Measurements from ENCODE around the gene TCF4.
A peak's percentile ranks its signal among the peaks of the same experiment; 100 is the strongest.

TCF4 gene

DNA sequence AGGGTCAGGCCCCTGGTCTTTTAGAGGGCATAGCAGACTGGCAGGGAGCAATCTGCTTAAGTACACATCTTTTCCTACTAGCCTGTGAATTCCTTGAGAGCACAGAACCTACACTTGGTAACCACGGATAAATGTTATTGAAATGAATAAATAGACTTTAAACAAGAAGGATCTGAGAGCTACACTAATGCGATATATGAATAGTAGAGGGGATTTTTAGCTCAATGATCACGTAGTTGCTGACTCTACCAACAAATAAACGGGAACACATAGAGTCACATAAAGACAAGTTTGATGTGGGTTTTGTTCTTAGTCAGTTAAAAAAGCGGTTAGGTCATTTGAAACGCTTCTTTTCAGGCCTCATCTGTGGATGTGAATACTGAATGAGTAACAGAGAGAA is 338.4 kb downstream of the TCF4 start:
- no peak for DNase-seq

DNA sequence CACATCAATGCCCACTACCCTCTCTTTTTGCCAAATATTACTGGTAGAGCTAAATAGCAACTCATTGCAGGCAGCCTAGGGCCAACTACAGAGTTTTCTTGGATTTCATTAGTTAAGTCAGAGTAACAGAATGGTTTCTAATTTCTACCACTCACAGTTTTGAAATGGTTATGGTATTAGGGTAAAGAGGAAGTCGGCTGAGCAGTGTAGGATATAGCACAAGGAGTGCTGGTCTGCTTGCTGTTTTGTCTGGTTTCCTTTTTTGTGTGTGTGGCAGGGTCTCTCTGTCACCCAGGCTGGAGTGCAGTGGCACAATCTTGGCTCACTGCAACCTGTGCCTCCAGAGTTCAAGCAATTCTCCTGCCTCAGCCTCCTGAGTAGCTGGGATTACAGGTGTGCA is 339.5 kb downstream of the TCF4 start:
- no peak for DNase-seq

DNA sequence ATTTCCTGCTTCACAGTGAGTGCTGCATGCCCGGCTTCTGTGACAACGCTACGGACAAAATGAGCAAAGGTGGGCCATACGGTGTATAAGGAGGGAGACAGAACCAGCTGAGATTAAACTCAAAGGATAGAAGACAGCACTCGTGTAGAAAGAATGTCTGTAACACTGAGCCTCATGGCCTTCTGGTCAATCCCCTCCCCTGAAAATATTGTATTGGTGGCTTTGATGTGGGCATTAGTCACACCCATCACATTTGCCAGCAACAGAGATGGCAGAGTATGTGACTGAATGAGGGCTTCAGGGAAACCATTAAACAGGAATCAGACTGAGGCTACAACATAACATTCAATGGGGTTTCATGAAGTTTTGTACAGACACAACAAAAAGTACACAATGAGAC is 341.0 kb downstream of the TCF4 start:
- no peak for DNase-seq

DNA sequence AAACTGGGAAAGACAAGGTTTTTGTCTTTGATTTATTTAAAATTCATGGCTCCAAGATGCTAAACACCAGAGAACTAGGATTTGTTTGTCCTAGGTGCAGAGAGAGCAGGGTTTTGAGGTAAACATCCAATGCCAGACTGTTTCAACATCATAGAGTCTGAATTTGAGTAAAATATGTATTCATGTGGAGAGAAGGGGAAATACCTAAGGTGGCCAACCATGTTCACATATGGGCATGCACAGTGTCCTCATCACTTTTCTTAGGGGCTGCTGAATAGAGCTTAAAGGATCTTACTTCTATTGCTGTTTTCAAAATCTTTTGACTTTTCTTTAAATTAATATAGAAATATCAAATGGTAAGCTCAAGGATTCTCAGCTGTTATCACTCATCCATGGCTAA is 341.7 kb downstream of the TCF4 start:
- no peak for DNase-seq

DNA sequence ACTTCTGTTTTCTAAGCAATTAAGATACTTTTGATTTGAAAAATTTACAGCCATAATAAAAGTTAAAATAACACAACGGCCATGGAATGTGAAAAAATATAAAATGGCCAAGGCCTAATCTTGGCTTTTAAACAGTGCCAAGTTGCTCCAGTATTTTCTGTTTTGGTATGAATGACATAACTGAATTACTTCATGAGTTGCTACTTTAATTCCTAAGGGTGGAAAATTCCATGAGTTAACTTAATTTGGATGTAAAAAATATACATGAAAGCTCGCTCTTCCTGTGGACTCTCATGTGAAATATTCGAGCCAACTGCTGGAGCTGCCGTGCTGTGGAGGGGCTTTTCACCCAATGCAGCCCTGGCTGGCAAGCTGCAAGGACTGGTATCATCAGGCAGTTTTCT is 342.8 kb downstream of the TCF4 start:
- DNase-seq = no peak

DNA sequence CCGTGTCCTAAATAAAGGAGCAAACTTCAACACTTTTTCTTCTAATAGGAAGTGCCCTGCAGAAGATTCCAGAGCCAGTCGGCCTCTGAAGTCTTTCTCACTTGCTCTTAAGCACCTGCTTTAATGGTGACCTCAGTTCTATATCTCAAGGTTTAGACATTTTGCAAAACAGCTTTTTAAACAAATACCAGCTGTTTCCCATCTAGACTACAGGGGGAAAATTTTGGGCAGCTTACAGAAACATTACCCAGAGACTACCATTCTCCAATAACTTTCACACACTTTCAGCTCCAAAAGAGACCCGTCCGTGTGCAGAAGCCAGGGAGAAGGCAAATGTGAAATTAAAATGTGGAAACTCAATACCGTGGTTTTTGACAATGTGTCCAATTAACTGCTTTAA is 343.4 kb downstream of the TCF4 start:
- peak; percentile 18 for DNase-seq

DNA sequence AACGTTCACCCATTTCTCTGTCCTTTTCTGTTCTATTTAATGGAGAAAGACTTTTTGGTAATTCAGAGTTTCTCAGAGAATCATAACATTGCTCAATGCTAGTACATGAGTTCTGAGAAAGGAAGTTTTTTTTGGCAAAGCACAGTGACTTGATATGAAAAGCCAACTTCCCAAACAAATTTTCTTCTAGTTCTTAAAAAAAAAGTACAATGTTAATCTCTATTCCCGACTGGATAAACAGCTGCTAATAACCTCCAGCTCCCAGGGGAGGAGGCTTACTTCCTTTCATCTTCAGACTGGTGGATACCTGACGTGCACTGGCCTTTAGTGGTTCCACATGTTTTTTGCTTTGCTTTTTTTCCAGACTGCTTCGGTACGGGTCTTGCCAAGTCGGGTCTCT is 344.1 kb downstream of the TCF4 start:
- no peak for DNase-seq

DNA sequence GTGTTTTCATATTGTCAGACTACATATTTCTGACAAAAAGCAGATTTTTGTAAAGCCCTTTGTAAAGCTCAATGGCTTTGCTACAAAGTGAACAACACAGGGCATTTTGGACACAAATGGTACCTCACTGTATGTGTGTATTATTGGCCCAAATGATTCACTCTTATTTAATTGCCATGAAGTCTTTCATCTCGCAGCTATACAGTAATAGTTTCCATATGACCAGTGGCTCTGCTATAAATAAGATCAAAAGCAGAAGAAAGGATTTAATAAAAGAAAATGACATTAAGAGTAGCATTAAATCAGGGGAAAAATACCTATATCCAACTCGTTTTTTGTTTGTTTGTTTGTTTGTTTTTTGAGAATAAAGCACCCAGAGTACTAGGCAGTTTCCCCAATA is 344.7 kb downstream of the TCF4 start:
- DNase-seq = no peak

DNA sequence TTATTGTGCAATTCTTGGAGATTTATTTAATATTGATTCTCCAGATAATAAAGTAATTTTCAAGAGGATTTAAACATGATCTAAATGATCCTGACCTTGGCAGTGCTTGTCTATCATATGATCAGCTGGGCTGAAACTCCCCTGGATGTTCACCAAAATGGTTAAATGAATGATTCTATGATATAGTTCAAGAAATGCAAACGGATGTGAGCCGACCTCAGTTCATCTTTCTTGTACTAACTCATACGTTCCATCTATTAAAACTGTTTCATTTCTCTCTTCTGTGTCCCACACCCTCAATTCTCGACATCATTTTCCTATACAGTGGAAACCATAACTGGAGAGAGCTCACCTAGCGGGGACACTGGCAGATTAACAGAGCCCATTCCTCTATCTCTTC is 347.0 kb downstream of the TCF4 start:
- DNase-seq = no peak

DNA sequence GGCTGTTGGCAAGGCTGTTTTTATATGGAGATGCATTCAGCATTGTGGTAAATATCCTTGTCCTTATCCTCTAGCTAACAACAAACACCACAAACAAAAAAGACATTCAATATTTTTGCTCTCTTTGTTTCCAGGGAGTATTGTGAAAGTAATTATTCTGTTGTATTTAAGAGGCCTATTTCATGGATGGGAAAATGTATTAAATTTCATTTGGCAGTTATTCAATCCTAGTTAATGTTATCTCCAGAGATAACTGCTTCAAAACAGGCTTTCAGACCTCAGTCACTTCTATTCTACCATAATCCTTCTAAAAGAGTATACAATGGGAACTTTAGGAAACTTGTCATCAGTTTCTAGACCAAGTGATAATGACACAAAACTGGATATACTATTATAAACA is 348.3 kb downstream of the TCF4 start:
- peak; percentile 79 for DNase-seq

DNA sequence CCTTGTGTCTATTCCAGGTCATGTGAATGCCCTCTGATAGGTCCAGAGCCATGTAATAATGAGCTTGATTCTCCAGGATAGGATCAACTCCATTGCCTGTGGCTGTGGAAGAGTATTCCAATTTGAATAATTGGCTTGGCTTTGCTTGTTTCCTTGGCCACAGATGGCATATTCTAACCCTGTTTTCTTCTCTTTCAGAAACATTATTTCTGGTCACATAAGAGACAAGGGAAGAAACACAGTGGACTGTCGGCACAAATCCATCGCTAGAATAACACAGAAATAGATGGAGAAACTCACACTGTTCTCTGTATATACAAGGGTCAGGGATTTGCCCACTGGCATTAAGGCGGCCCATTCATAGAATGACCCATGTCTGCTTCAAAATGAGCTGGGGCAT is 350.3 kb downstream of the TCF4 start:
- no peak for DNase-seq

DNA sequence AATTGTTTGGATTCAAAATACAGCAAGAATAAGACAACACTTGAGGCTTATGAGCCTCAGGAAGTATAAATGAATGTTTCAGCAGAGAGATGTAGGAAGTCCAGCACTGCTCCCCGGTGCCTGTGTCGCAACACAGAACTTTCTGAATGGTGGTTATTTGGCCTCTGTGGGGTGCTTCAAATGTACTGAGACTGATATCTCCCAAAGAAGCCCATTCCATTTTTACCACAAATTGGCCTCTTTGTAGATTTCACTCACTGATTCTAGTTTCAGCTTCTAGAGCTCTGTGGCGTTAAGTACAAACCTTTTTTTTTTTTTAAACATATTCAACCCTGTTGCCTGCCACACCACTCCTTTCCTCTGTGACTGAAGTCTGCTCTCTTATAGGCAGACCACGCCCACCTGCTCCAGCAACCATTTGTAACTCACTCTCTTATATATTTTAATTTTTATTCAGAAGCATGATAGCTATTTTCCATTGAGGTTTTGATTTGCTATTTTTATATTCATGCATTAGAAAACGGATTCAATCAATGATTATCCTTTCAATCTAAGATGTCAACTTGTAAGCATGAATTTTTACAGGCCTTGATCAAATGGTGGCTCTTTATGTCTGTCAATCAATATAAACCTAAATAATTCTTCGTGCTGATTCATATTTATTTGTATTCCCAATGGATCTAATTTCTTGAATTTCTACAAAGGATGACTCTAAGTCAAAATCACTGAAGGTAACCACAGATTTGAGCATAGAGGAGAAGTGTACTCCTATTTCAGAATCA is 351.7 kb downstream of the TCF4 start:
- DNase-seq = no peak

DNA sequence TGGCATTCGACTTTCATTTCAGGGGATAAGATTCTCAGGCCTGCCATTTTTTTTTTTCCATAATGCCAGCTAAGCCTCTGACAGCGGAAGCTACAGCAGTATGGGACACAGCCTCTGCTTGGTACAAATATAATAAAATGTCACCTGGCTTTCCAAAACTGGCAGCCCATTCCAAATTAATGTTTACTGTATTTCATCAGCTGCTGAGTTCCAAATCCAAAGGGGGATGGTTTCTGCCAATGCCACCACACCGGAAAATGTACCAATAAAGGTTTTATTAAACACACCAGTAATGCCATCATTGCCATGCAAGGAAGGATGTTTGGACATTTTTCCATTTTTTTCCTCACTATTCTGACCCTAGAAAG is 352.9 kb downstream of the TCF4 start:
- DNase-seq = peak; percentile 74

DNA sequence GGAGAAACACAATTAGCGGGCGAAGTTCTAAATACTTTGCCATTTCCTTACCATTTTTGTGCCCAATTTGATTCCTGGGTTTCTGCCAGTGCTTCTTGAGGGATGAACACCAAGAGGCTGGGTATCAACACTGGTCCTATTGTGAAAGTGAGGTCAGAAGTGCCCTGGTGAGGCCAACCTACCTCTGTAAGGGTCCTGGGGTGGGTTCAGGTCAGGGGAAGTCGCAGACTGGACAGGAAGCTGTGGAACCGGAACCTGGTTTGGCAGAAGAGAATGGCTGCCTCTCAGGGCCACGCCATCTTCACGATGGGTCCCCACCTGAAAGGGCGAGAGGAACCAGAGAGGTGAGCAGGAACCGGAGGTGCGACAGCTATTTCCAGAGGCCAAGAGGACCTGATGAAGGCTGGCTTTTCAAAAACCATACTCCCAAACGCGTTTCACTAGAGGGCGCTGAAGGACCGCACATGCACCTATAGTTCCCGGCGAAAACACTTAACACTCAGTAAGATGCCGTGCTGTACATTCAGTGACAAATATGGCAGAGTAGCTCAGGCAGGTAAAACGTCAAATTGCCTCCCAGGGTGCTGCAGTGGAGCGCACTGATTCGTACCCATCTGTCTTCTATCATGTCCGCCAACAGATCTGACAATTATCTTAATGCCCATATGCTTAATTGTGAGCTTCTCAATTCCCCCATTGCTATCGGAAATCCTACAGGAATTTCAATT is 353.5 kb downstream of the TCF4 start:
- peak; percentile 91 for DNase-seq

DNA sequence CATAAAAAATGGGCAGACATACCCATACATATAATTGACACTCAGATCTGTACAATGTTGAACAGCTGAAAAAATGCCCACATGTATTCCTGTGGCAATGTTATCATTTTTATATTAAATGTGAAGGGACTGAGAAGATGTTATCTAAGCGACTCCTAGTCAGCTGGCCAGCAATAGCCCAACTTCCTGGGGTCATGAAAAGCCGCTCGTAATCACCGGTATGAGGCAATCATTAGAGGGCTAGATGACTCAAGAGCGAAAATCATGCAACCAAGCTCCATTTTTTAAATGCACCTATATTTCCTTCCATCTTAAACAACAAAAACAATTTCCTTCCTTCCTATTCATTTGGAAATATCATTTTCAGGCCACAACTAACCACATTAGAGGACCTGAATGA is 354.1 kb downstream of the TCF4 start:
- DNase-seq = no peak

DNA sequence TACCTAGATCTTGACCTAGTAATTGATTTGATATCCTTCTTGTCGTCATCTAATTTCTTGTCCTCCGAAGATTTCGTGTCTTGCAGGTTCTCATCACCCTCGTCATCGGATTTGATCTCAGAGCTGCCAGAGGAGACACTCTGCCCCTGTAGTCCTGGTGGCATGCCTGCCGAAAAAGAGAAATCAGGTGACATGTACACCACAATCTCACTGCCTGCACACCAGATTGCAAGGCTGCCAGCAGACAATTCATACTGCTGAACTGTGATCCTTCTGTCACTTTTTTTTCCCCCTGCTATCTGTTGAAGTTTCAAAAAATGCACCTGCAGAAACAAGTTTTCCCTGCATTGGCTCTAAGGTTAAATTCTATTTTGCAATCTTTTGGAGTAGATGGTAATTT is 355.5 kb downstream of the TCF4 start:
- no peak for DNase-seq

DNA sequence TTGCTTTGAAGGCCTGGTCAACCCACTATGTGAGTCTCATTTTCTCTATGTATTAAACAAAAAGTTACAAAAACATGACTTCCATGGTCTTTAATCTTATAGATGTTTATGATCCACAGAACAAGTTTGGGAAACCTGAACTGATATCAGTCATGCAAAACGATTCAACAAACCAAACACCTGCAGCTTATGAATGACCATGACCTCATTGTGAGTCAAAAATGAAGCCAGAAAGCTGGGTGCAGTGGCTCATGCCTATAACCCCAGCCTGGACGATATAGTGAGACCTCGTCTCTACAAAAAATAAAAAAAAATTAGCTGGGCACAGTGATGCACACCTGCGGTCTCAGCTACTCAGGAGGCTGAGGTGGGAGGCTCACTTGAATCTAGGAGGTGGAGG is 358.3 kb downstream of the TCF4 start:
- DNase-seq = no peak

DNA sequence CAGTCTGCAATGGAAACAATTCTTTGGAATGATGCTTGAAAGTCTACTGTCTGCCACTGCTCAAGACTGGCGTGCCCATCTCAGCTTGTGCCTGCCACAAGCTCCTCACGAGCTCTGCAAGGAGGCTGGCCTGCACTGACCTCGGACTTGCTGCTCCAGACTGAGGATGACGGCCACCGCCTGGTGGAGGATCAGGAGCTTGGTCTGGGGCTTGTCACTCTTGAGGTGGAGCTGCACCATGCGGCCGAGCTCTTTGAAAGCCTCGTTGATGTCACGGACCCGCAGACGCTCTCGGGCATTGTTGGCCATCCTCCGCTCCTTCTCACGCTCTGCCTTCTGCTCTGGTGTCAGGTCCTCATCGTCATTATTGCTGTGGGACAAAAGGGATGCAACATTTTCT is 359.3 kb downstream of the TCF4 start:
- no peak for DNase-seq

DNA sequence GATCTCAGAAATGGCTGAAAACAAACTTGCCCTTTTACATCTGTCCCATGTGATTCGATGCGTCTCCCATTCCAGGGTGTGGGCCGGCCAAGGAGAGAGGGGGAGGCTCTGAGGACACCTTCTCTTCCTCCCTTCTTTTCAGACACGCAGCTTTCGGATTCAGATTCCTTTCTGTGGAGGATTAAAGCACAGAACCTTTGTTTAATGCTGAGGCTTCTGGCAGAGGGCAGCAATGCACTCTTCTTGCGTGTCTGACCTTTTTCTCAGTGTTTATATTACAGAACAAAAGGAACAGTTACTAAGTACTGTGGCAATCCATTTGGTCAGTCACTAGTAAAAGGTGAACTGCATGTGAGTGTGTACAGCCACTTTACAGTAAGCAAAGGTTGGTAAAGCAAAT is 359.8 kb downstream of the TCF4 start:
- no peak for DNase-seq

DNA sequence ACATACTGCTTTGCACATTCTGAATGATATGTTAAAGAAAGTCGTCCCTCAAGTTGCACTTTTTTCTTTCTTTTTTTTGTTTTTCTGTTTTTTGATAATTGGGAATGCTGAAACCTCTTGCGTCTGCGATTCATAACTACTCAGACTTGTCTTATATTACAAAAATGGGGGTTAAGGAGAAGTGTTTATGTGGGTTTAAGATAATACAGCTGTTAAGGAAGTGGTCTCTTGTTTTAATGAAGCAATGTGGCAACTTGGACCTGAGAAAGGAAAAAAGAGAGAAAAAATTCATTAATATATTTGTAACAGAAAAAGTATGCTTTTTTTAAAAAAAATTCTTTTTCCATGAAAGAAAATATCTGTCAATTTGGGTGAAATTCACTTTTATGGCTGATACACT is 360.2 kb downstream of the TCF4 start:
- no peak for DNase-seq

DNA sequence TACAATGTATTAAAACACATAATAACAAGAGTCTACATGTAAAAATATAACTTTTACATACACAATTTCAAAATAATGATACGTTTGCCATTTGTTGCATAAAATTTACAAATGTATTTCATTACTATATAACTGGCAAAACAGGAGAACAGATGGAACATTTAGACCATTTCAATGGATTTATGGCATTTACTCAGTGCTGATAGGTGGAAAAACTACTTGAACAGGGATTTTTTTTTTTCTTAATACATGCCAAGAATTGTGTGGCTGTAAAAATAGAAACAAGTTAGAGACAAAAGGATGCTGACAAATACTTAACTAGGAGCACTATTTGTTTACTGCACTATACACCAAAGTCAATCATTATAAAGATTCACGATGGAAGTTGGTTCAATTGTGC is 361.9 kb downstream of the TCF4 start:
- DNase-seq = no peak

DNA sequence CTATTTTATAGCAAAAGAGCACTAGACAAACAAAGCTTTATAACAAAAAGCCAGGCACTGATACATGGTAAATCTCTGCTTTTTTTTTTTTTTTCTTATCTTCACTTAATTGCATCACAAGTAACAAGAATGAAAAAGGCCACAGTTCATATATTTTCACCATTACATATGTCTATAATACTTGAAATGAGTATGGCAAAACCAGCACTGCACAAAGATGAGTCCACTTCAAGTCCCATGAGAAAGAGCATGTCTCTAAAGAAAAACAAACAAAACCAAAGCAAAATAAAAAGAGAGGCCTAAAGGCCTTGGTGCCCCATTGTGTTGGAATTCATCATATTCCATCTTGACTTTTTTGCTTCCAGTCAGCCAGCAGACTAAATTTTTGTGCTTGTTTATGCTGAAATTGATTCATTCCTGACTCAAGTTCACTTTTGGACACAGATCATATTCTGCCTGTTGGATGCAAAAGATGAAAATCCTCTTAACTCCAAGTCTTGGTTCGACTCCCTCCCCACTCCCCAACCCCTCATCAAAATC is 363.8 kb downstream of the TCF4 start:
- no peak for DNase-seq

DNA sequence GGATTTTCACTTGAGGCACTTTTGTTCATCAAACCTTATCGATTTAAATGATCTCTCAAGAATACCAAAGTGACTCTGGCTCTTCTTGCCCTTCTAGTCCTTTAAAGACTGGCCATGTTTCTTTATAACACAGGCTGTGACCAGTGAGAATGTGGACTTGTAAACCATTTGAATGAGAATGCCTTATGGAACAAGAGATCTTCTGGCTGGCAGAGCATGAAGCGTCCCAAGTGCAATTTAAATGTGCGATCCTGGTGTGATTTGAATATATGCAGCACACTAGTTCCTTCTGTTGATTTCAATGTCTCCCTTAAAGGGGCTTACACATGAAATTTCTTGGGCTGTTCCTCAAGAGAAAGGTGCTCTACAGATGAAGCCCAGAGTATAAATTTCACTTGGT is 366.4 kb downstream of the TCF4 start:
- DNase-seq = no peak

DNA sequence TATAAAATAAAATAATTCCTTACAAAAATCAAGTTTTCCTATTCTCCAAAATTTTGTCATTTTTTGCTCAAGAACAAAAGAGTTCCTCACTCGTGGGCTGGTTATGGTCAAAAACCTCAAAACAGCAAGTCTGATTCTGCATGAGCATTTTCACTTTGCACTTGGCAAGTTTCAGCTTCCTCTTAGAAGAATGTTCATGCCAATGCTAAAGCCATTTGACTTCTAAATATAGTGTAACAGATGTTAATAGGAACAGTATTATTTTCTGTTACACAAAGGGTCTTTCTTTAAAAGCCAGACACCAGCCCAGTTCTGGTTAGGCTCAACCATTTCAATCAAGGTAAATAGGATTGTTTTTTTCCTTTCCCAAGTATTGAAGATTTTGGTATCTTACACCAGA is 367.5 kb downstream of the TCF4 start:
- no peak for DNase-seq

DNA sequence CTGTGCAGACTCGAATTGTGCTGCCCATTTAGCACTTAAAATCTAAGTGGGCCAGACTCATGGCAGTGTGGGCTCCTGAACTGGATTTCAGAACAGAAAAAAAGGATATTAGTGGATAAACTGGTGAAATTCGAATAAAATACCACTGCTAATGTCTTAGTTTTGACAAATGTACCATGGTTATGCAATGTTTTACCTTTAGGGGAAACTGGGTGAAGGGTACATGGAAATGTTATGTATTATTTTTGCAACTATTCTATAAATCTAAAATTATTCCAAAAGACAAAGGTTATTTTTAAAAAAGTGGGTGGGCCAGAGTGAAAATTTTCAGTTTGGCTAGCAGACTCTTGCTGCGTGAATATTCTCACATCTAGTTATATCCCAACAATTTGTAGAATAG is 368.2 kb downstream of the TCF4 start:
- no peak for DNase-seq
